Measurements from ENCODE around the gene ZBTB26. TPM values are rescaled to one million over a fixed set of nuclear protein-coding genes. Genes with fewer than 3 reads are reported as not detected.
"Not testable (repeated sequence)": the region's sequence is repeated elsewhere in the genome, so short reads cannot be mapped to it uniquely, and the experiment has no call there.

Gene ZBTB26
- total RNA-seq, 4 donors from 2014 or later = 3.2 to 18.2 (median 6.1) TPM

- no peak overlapping the region for H3K27ac ChIP-seq
- TF ChIP-seq POLR2A (IDR thresholded peaks at IDR 0.05) = no peak
- no peak for TF ChIP-seq CTCF (IDR thresholded peaks at IDR 0.05)
- H3K4me1 ChIP-seq = no peaks in the 10 kb centered on the region
- H3K4me3 ChIP-seq = no peak overlapping the region
- peaks cover 0 to 84% (median 0%) of the 10 kb centered on the region in 3 donors for H3K36me3 ChIP-seq
- no peak for DNase-seq
- no peaks in the 10 kb centered on the region for H3K27me3 ChIP-seq
- no peaks in the 10 kb centered on the region for H3K9me3 ChIP-seq
Observed at GRCh38 chr9:122883125-122883524, 48.2 kb downstream of the ZBTB26 start.

GRCh38 chr9:122879443-122879842 lies 51.9 kb downstream of the ZBTB26 start:
- DNase-seq = no peak
- Histone ChIP-seq H3K27me3 (no peaks in the 10 kb centered on the region), H3K9me3 (no peaks in the 10 kb centered on the region), H3K4me3 (no peak overlapping the region), H3K4me1 (no peaks in the 10 kb centered on the region), H3K27ac (no peak overlapping the region), H3K36me3 (peaks cover 0 to 97% (median 0%) of the 10 kb centered on the region in 3 donors)
- TF ChIP-seq CTCF (IDR thresholded peaks at IDR 0.05) = no peak
- no peak for TF ChIP-seq POLR2A (IDR thresholded peaks at IDR 0.05)

- H3K4me3 ChIP-seq = no peak overlapping the region
- no peak for DNase-seq
- H3K27ac ChIP-seq = no peak overlapping the region
- H3K27me3 ChIP-seq = no peaks in the 10 kb centered on the region
- TF ChIP-seq POLR2A (IDR thresholded peaks at IDR 0.05) (no peak), CTCF (IDR thresholded peaks at IDR 0.05) (no peak)
- H3K36me3 ChIP-seq = peaks cover 0 to 94% (median 0%) of the 10 kb centered on the region in 3 donors
- no peaks in the 10 kb centered on the region for H3K9me3 ChIP-seq
- H3K4me1 ChIP-seq = no peaks in the 10 kb centered on the region
Observed at GRCh38 chr9:122875523-122875922, 55.8 kb downstream of the ZBTB26 start.

- H3K27me3 ChIP-seq, DNase-seq, H3K9me3 ChIP-seq, H3K4me1 ChIP-seq, H3K27ac ChIP-seq, H3K4me3 ChIP-seq: not testable (repeated sequence)
- peaks cover 0 to 39% (median 0%) of the 10 kb centered on the region in 3 donors for H3K36me3 ChIP-seq
Observed at GRCh38 chr9:122867276-122867675, 64.0 kb downstream of the ZBTB26 start.

GRCh38 chr9:122866079-122866478 lies 65.2 kb downstream of the ZBTB26 start:
- DNase-seq = no peak
- no peak overlapping the region for H3K27ac ChIP-seq
- H3K9me3 ChIP-seq = no peaks in the 10 kb centered on the region
- no peaks in the 10 kb centered on the region for H3K4me1 ChIP-seq
- no peaks in the 10 kb centered on the region for H3K27me3 ChIP-seq
- TF ChIP-seq CTCF (IDR thresholded peaks at IDR 0.05) (no peak), POLR2A (IDR thresholded peaks at IDR 0.05) (no peak)
- H3K4me3 ChIP-seq = no peak overlapping the region
- peaks cover 0 to 27% (median 0%) of the 10 kb centered on the region in 3 donors for H3K36me3 ChIP-seq

Small RNAs within 50 kb of the gene (small RNA-seq; reads per million reads assigned to genes)
- 0 reads per million in 2 donors for gene RNY1P15
- gene SNORD90 = 590 to 862 reads per million in 2 donors

Other genes starting within 250 kb of the ZBTB26 start
- not detected for gene OR1L4, start 207.5 kb downstream of the ZBTB26 start, total RNA-seq
- gene OR1L6, start 189.2 kb downstream of the ZBTB26 start, total RNA-seq = not detected
- gene OR5C1, start 142.6 kb downstream of the ZBTB26 start, total RNA-seq = not detected
- gene OR1K1, start 131.4 kb downstream of the ZBTB26 start, total RNA-seq = not detected
- 10 to 100 TPM in 3 of 4 donors, 1 to 10 TPM in 1; 7.0 to 33.8 (median 14.6) TPM for gene PDCL, start 102.9 kb downstream of the ZBTB26 start, total RNA-seq
- 10 to 100 TPM; 27.9 to 48.7 (median 41.7) TPM for gene RC3H2, start 26.2 kb downstream of the ZBTB26 start, total RNA-seq
- 10 to 100 TPM in 1 of 4 donors, 1 to 10 TPM in 3; 5.6 to 14.9 (median 7.7) TPM for gene ZBTB6, start 18.2 kb downstream of the ZBTB26 start, total RNA-seq
- 10 to 100 TPM; 45.0 to 92.4 (median 49.7) TPM for gene RABGAP1, start 9.5 kb upstream of the ZBTB26 start, total RNA-seq
- gene GPR21, start 102.2 kb upstream of the ZBTB26 start, total RNA-seq = 1 to 10 TPM in 3 of 4 donors, not detected in 1; 1.9 to 2.5 (median 1.9) TPM

All from Peyer's patch (tissue), 4 donors.